ENCODE measurements around the gene GPSM1.

- TF ChIP-seq USF1 (IDR thresholded peaks at IDR 0.05; ENCODE audit: borderline replicate concordance, low read depth) (no peak), EZH2phosphoT487 (IDR thresholded peaks at IDR 0.05; ENCODE audit: borderline replicate concordance, low read depth) (no peak), MXI1 (IDR thresholded peaks at IDR 0.05; ENCODE audit: low read depth, low read length) (no peak), CTCF (IDR thresholded peaks at IDR 0.05) (no peak), FOXM1 (IDR thresholded peaks at IDR 0.05; ENCODE audit: low read depth) (no peak), TAF1 (IDR thresholded peaks at IDR 0.05; ENCODE audit: borderline replicate concordance, low read depth, low read length) (no peak), POLR2AphosphoS5 (IDR thresholded peaks at IDR 0.05; ENCODE audit: low read depth, low read length) (no peak), REST (IDR thresholded peaks at IDR 0.05; ENCODE audit: low read depth, low read length) (no peak), RFX5 (IDR thresholded peaks at IDR 0.05; ENCODE audit: low read length) (no peak), ELF1 (IDR thresholded peaks at IDR 0.05) (no peak)
Measured at GRCh38 chr9:136330406-136330990, 3.2 kb downstream of the GPSM1 start.

Data from SK-N-SH (cell line).